ENCODE data around the gene AGXT2.

AGXT2 gene

GRCh38 chr5:34957857-34958690, 89.7 kb downstream of the AGXT2 start:
- DNase-seq, result no peak

- DNase-seq, result no peak
Measured at GRCh38 chr5:34957321-34957720, 90.4 kb downstream of the AGXT2 start.

Data from activated CD8-positive, alpha-beta memory T cell treated with anti-CD3 and anti-CD28 coated beads, Interleukin-2, amount 50 U/mL, for 4 hours (primary cell).